NCI-H2171 treated with DMSO at 0.1 percent for 48 hours (cell line): ENCODE data around the gene SCAMP1.

Experiments used
- DNase-seq: peaks from one replicate; lab custom pipeline; 2025; lab: John Stamatoyannopoulos, UW

Gene SCAMP1

DNA sequence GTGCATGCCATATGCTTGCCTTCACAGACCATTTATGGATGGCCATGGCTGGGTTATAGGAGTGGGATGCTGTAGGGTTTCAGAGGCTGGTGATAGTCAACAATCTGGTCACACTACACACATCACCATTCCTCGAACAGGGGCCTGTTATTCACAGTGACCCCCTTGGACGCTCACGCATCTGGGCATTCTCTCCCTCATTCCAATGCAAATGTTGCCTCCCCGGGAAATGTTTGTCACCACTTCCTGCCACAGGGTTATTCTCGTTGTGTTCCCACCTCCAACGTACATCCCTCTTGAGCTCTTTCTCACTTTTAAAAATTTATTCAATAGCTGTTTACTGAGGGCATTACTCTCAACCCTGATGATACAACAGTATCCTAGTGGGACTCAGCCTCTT is 135.4 kb downstream of the SCAMP1 start:
- no peak for DNase-seq

DNA sequence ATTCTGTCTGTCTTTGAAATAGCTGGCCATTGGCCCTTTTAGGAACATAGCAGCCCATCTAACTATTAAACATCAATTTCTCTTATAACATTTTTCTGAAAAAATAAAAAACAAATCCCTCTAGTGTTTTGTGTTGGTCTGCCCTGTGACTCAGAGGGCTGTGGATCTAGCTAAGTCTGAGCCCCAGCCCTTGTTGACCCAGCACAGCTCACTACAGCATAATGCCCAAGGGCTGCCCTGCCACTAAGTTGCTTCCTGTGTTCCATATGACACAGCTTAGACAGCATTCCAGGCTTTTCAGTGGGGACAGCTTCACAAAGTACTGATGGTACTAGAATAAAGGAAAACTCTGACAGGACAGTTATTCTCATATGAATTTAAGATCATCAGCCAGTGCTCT is 136.0 kb downstream of the SCAMP1 start:
- no peak for DNase-seq

DNA sequence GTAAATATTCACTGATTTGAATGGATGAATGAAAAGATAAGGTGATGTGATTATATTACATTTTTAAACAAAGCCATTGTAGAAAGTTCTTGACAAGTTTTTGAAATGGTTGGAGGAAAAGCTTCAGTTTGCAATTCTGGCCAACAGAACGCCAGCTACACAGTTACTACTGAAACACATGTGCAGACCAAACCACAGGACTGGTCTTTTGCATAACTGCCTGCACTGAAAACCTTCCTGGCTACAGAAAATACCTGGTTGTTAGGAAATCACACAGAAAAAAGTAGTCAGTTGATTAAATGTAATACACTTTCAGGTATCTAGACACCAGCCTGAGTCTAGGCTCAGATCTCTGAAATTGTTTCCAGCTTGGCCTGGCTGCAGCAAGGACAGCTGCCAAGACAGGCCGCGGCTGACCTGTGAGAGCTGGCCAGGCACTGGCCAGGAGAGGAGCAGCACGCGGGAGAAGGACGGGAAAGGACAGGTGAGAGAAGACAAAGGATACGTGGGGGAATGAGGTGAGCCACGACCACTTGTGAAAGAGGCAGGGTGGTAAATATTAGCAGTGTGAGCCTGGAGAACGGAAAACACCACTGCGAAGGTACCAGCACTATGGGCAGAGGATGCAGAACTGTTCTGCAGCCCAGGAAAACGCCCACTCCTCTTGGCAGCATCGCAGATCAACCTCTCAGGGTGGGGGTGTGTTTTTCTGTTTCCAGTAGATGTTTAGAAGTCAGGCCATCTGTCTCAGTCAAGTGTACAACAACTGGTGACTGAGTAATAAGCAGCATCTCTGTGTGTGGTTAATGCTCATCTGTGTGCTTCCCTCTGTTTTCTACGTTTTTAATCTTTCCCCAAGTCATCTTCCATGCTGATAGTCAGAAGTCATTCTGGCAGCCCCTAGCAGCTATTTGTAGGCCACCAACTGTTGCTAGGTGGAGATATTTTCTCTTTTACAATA is 137.4 kb downstream of the SCAMP1 start:
- DNase-seq = peak; percentile 78

DNA sequence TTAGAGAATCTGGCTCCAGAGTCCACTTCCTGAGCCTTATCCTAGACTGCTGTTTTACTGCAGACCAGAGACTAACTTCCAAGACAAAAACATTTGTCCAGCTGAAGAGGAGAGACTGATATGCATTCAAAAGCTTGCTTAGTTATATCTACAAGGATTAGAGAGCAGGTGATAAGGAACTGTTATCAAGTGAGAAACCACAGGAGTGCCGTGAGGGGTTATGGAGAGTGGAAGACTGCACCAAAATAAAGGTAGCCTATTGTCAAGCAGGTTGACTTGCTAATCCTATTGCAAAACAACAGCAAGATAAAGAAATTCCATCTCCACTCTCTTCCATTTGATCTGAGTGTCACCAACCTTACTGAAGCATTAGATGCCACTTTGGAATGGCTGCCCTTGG is 139.1 kb downstream of the SCAMP1 start:
- DNase-seq = no peak

DNA sequence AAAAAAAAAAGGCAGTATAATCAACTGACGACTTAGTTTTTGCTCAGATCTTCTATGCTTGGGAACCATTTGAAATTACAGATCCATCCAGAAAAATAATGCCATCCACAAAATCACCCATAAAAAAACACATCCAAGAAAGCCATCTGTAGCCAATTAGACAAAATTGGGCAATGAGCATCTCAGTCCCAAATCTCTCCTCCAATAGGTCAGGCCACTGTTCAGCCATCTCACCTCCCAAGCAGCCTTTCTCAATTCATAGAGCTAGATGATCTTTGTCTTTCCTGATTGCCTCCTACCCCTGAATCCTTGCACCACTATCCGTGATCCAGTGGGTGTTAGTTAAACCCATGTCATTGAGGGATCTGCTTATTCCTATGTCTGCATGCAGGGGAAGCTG is 139.6 kb downstream of the SCAMP1 start:
- no peak for DNase-seq

DNA sequence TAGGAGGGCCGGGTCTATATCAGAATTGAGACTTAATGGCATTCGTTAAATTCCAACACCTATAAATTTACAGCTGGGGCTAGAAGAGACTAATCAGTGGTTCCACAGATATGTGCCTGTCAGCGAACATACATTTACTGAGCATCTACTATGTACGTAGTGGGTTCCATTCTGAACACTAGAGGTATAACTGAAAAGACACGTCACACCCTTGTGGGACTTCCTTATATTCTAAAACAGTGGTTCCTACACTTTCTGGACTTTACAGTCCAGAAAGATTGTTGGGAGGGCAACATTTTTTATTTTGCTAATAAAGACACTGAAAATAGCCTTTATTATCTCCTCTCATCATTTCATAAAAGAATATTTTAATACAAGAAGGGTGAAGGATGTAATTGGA is 140.5 kb downstream of the SCAMP1 start:
- DNase-seq = no peak

DNA sequence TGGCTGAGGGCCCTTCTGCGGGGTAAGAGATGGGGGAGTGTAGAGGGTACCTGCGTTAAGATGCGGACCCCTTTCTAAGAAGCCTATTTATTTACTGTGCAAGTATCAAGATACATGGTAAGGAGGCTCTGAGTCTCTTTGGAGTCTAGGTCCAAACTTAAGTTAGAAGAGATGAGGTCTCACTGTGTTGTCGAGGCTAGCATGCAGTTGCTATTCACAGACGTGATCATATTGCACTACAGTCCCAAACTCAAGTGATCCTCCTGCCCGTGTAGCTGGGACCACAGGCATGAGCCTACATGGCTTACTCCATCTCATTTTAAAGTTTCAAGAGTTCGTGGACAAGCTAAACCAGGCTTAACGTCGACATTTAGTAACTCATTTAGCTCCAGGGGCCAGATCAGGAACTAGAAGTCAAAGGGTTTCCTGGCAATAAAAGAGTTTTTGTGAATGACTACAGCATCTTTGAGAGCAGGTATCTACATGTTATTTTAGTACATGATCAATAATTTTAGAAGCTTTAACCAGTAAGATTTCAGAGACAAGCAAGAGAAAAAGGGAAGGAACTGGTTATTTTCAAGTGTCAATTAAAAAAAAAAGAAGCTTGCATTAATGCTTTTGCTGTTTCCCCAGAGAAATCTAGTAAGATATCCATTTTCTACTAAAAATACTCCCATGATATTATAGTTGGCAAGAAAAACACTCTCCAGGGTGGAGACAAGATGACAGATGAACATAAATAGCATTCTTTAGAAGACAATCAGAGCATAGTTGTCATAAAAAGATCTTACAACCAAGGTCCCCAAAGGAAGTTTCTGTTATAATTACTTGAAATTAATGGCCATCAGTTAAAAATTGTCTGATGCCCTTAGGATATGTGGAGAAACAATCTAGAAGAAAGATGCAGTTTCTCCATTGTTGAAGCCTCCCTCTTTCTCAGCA is 141.3 kb downstream of the SCAMP1 start:
- DNase-seq = no peak

DNA sequence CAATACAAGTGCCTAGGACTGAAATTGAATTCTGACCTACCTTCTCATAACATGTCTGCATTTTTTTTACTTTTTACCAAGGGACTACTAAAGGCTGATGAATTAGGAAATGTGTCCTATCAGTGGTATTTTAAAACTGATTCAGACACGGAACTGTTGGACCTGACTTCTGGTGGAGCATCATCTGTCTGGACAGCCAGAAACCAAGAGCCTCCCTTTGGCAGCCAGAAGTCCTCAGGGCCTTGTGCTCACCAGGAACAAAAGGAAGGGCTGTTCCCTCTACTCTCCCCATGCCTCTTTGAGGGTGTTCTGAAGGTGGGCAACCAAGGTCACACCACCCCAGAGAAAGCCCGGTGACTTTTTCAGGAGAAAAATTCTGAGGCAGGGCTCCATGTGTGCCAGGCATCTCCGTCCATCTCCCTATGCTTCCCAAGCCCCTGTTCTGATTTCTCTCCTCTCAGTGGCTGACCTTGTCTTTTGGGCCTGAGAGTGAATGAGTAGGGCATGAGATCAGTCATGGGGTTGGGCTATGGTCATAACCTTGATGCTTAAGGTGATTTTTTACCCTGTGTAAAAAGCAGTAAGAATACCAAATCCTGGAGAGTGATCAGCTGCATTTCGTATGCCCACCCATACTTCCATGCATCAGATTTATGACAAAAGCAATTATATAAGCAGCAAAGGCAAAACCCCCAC is 143.7 kb downstream of the SCAMP1 start:
- DNase-seq = no peak

DNA sequence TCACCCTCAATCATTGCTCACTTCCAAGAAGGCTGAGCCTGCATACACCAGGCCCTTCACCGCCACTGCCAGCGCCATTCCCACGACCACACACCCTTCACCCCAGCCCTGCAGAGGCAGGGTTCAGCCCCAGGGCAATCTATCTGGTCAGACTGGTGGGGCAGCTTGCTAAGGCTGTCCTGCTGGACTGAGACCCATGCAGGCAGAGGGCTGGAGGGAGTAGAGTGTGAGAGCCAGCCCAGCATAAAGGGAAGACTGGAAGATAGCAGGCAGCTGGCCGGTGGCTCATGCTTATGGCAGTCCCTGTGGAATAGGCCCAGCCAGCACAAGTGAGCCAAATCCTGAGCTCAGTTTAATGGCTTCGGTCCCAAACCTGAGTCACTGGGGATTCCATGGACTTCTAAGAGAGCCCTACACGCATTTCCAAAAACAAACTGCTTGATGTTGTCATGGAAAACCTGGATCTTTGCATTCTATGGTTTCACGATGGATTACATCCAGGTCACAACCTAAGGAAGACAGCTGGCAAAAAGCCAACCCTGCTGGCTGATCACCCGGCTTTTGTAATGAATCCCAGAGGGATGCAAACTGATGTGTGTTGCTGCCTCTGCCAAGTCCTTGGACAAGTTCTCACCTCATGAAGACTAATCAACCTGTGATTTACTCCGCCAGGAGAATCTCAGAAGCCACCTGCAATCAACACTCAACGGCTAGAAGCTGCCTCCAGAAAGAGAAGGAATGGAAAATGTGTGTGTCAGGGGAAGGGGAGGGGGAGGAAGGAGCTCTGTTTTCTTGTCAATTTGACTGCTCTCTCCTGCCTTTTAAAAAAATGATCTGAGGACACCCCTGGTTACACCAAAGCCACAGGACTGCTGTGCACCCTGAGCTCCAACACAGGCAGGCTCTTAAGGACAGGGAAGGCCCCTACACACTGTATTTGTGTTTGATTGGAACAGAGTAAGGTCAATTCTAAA is 144.6 kb downstream of the SCAMP1 start:
- DNase-seq = peak; percentile 76

DNA sequence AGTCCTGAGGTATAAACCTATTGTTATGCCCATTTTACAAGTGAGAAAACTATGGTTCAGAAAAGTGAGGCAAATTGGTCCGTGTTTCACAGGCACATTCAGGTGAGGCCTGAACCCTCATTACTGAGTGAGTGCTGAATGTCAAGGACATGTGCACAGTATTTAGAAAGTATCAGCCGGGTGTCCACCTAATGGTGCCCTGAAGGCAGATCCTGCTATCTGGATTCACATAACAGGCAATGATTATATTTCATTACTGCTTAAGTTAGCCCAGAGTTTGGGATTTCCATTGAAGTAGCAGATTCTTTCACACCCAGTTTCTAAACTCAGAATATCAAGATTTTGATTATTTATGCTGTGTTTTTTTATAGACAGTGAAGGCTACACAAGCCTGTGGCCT is 145.4 kb downstream of the SCAMP1 start:
- no peak for DNase-seq

DNA sequence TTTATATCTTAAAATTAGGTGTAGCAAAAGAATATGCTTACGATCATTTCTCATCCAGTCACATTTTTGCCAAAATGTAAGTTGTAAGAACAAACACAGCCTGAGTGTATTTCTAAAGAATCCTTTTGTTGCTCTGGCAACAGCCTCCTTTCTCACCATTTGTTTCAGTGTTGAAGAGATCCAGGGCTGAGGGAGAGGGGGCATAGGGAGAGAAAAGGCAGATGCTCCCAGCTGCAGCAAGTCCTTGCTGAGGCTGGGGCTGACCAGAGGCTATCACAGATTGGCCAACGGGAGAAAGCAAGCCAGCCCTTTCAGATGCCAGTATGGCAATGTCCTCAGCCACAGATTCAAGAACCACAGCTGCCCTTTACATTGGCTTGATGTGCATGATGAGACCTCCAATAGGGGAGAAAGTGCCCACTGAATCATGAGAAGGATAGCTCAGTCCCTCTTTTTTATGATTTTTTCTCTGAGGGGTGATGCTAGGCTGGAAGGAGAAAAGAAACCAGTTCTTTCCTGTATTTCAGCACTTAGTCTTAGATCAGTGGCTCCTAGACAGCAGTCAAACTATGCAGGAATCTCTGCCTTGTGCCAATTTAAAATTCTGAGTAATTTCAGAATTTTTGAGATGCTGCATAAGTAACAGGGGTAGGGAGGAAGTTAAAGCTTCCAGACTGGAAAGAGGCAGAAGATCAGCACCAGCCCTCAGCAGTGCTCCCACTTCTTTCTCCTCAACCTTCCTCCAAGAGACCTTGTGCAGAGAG is 146.0 kb downstream of the SCAMP1 start:
- no peak for DNase-seq

DNA sequence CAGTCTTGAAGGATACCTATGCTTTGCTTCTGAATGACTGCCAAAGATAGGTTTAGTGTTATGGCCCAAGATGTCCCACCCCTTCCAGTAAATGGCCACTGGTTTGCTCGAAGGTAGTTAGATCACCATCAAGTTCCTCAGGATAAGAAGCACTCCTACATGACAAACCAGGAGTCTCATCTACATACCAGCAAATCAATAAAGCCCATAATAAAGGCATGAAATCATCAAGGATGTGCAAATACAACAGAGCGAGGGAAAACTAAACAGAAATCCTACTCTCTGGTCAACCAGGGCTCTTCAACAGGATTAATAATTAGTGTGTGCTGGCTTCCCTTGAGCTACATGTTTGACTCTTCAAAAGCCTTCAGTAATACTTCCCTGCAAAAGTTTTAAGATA is 147.1 kb downstream of the SCAMP1 start:
- no peak for DNase-seq

DNA sequence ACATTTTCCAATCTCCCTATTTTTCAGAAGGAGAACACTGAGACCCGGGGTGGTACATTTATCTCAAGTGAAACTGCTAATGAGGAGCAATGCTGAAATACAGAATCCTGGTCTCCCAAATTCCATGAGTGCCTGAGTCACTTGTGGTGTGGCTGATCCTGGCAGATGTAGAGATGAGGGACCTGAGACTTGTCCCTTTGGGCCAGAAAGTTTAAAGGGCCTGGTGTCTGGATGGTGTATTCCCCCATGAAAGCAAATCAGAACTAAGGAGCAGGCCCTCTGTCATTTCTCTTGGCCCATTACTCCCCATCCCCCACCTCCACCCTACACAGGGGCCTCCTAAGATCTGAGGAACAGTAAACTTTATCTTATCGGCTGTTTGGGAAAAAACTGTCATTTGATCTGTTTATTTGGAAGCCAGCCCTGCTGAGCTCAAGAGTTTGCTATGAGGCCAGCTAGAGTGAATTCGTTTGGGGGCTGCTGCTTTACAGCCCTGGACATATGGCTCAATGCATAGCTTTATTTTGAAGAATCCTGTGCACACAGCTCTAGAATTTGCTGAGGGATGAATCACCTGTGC is 147.9 kb downstream of the SCAMP1 start:
- peak; percentile 49 for DNase-seq

DNA sequence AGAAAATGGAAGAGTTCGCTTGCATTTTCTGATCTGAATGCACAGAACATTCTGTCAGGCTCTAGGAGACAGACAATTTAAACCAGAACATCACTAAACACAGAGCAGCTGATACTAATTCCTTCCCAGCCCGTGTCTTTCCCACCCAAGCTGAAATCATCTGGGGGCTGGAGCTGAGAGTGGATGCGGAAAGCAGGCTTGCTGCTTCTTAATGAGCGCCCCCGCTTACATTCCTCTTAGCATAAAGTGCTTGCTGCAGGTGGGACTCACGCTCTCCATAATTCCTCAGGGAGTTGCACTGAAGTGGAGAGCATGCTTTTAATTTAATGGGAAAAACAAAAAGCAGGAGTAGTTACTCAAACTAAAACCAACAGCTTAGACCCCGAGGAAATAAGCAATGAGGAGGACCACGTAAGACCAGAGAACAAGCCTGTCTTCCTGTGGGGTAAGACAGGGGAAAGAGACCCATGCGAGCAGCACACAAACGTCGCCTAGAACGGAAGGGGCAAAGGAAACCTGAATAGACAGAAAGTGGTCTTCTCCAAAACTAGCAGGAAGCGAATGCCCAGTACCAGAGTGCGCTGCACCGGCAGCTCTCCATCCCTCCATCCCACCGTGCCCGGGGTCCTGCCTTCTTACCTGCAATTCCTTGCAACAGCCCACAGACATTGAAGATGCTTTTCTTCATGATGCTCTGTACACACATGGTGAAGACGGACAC is 148.9 kb downstream of the SCAMP1 start:
- peak; percentile 41 for DNase-seq

DNA sequence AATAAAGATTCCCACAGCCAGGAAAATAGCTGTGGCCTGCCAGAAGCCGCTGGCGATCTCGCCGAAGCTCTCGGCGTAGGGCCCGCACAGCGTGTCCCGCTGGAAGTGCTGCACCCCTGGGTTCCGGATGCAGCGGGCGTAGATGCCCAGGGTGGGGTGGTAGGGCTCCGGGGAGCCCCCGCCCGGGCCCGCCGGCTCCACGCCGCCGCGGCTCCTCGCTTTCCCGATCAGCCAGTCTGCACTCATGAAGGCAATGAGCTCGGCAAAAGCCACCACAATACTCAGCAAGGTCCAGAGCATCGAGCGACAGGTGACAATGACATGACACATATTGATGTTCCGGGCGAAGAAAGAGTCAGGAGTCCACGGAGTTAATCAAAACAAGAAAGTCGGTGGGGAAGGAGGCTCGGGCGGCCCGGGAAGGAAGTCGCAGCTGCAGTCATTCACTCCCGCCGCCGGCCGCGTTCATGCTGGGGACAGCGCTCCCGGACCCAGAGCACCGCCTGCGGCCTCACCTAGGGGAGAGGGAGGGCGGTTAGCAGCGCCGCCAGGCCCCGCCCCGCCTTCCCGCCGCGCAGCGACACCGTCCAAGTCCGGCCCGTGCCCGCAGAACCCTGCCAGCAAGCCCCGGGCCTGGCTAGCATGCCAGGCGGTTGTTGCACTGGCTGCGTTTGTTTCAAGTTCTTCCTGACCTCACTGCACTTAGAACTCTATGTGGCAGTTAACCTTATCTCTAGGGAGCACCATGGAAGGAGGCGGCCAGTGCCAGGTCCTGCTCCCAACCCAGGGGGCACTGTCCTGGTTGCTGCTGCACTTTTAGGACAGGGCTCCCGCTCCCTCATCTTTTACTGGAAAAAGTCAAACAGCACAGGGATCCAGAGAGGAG is 149.7 kb downstream of the SCAMP1 start:
- DNase-seq = no peak

DNA sequence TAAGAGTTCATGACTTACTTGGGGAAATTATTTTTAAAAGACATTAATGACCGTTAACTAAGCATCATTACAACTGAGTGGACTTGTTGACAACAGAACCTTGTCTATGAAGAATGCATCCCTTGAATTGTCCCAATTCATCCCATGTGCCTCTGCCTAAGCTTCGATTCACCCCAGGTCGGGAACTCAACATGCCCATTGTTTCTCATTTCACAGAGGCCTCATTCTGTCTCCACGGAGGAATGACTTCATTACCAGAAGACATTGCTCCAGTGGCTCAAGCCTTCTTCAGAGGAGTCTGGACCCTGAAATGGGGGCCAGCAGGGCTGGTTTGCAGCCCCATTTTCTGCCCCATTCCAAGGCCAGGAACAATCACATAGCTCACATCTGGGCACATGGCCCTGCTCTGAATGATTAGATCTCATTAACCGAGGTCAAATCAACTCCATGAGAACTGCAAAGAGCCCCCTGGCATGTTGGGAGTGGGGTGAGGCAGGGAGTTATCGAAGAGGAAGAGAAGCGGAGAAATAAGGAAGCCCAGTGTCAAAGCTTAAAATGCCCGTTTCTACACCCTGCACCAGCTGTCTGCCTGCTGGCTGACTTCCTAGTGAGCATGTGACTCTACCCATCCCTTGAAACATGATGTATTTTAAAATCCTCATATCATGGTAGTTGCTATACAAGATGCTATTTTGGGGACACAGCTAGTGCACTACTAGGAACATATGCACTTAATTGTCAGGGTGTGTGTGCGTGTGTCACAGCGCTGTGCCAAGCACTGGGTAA is 150.9 kb downstream of the SCAMP1 start:
- DNase-seq = peak; percentile 17

DNA sequence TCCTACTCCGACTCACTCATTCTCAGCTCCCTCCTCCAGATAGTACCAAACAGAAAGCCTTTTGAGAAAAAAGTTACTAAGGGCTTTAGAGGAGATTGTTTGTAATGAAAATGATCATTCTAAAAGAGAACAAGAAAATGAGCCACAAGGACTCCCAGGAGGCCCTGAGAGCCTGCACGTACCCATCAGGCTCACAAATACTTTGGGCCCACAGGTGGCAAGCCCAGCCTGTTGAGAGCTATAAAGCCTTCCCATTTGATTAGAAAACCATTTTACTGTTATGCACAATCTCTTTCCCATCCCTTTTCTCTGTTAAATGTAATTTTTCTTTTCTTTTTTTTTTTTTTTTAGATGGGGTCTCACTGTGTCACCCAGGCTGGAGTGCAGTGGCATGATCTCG is 152.0 kb downstream of the SCAMP1 start:
- DNase-seq = no peak
